ENCODE results near the gene CTSW.
A peak's percentile ranks its signal among the peaks of the same experiment; 100 is the strongest.

Gene CTSW

DNA sequence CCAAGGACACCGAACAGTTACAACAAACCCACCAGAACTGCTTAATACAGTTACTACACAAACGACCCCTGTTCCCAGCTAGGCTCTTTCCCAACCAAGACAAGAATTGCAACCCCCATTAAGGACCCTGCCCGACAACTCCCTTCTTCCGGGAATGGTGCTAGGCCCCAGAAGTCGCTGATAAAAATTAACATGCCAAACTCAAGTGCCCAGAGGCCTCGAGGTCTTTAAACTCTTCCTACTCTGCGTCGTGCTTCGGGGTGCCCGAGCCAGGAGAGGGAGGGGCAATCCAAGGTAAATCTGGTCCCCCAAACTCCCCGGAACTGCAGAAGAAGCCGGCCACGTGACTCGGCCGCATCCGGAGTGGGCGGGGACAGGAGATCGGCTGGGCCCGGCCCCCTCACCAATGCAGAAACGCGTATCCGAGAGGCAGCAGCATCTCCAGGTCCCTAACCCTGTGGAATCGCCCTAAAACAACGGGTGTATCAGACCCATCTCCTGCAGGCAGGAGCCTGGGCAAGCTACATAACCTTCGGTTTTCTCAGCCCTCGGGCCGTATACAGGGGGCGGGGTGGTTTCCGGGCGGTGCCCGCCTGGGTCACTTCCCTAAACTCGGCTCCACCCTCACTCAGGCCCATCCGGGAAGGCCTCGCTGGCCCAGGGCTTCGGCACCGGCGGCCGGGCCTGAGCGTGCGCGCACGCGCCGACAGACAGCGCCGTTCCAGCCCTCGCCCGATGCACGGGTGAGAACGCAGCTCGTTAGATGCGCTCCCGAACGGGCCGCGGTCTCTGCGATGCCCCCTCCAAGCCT is 22.7 kb upstream of the CTSW start:
- DNase-seq (ENCODE audit: low read depth, low spot score): no peak

DNA sequence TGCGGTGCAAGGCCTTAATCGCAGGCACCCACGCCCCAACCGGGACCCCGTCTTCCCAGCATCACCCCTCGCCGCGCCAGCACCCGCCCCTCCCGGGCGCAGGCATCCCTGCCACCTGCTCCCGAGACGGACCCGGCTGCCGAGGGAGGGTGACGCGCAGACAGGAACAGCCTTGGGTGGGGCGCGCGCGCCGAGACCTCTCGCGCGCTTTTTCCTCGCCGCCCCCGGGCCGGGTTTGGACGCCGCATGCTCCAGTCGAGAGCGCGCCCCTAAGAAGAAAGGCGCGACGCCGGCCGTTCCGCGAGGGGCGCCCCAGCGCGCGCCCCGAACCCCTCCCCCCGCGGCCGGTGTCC is 22.2 kb upstream of the CTSW start:
- no peak for DNase-seq (ENCODE audit: low read depth, low spot score)

DNA sequence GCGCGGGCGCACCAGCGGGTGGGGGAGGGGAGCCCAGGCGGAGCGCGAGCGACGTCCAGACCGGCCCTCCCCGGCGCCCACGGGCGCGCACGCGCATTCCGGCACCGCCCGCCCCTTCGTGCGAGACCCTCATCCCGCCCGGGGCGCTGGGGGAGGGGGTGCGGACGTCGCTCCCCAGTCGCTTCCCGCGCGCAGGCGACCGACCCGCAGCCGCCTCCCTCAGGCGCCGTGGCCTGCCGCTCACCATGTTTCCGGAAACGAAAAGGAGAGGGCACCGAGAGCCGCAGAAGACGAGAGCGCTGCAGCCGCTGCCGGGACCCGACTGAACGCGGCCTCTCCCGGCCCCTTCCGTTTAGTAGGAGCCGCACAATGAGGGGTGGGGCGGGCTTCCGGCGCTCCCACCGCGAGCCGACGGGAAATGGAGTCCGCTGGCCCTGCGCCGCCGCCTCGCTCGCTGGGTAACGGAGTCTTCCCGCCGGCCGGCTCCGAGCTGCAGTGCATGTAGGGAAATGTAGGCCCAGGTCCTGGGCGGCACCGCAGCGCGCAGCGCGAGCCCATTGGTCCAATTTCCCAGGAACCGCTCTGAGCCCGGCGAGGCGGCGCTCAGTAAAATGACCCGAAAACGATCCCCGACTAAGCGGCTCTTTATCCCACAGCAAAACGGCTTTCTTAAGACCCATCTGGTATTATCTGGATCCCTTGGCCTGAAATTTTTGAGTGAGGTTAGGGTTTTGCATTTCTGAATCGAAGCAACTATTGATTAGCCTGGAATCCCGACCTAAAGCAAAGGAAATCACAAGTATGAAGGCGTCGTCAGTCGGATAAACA is 21.6 kb upstream of the CTSW start, which contains the start of gene CFL1:
TSS of gene CFL1 (minus strand) at position 328 of the 828 bp plus-strand sequence. CDS start at position 247, 81 bp downstream.
- DNase-seq (ENCODE audit: low read depth, low spot score): no peak

DNA sequence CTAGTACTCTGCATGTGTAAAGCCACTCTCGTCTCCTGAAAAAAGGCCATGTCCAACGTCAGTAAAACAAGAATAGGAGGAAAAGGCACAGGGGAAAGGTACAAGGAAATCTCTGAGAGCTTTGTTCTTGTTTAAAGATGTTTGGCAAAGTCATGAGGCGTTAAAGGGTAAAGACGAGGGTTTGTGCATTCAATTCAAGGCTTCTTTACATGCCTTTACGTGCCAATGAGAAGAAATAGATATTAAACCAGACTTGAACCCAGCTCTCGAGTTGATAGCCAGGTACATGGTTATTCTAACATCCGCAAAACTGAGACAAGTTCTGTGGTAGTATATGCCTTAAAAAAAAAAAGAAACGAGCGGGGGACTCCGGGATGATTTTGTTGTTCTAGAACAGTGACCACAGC is 21.0 kb upstream of the CTSW start:
- no peak for DNase-seq (ENCODE audit: low read depth, low spot score)

DNA sequence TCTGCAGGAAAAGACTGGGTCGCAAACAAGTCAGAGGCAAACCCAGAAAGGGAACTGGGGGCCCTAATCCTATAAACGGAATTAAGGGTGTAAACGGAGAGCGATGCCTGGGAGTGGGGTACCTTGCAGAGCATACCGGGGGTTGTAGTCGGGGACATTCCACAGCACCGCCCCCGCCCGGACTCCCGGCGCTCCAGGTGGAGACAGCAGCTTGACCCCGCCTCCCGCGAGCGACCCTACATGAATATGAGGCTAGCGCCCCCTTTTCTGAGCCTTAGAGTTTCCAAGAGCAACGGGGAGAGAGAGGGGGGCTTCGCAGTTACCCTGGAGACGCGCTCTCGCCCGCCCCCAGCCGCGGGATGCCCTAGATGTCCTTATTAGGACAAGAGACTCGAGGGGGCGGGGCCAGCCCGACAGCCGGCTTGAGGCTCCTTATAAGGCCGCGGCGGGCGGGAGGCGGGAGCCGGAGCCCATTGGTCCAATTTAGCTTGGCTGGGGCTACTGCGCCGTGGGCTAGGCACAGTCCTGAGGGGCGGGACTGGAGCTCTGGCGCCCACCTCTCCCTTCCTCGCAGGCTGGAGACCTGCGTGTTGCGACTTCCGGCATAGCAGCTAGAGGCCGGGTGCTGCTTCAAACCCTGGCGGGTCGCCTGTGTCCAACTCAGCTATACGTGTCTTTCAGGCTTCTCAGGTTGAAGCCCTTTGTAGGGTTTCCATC is 20.4 kb upstream of the CTSW start:
- peak; percentile 95 for DNase-seq (ENCODE audit: low read depth, low spot score)

DNA sequence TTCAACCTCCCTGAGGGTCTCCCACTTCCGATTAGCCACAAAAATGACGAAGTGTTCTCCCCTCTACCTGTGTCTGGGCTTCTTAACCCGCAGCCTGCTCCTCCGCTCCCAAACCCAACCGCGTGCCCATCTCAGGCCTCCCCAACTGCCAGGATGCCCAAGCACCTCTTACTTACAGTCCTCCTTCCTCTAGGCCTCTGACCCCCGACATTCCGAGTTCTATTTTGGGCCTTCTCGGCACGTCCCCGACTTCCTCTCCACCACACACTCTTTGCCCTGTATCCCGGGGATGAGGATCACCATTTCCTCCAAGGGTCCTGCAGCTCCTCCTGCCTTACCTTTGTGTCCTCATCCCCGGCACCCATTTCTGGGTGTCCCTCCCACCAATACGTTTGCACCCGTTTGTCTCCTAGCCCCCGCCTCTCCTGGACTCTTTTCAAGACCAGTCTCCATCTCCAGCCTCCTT is 19.8 kb upstream of the CTSW start:
- DNase-seq (ENCODE audit: low read depth, low spot score): no peak

DNA sequence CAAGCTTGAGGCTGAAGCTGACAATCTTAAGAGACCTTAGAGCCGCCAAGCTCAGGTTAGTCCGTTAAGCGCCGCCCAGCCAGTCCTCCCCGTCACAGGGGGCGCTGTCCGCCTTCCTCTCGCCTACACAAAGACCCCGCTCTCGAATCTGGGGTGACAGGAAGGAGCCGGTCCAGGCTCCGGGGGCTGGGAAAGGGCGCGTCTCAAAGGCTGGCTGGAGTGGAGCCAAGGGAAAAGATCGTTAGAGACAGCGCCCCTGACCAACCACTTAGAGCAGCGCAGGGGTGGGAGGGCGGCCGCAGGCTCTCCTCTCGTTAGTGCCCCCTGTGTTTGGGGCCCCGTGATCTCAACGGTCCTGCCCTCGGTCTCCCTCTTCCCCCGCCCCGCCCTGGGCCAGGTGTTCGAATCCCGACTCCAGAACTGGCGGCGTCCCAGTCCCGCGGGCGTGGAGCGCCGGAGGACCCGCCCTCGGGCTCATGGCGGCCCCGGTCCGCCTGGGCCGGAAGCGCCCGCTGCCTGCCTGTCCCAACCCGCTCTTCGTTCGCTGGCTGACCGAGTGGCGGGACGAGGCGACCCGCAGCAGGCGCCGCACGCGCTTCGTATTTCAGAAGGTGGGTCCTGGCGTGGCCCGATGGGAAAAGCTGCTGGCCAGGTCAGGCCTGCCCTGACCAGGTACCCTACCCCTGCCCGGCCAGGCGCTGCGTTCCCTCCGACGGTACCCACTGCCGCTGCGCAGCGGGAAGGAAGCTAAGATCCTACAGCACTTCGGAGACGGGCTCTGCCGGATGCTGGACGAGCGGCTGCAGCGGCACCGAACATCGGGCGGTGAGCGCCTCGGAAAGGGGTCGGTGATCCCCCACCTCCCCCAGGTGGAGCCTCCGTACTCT is 19.1 kb upstream of the CTSW start, which contains the start of gene MUS81:
TSS of gene MUS81 (plus strand) at position 156 of the 887 bp plus-strand sequence. CDS start at position 477, 321 bp downstream.
- DNase-seq (ENCODE audit: low read depth, low spot score): peak; percentile 90

DNA sequence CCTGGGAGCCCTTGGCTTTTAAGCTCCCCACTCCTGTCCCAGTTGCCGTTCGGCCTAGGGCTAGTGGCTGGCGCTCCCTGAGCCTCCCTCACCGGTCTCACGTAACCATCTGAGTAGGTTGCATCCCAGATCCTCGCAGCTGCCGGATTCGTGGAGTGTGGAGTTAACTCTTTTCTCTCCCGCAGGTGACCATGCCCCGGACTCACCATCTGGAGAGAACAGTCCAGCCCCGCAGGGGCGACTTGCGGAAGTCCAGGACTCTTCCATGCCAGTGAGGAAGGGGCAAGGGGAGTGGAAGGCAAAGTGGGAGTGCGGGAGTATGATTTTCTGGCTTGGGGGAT is 18.5 kb upstream of the CTSW start:
- no peak for DNase-seq (ENCODE audit: low read depth, low spot score)

DNA sequence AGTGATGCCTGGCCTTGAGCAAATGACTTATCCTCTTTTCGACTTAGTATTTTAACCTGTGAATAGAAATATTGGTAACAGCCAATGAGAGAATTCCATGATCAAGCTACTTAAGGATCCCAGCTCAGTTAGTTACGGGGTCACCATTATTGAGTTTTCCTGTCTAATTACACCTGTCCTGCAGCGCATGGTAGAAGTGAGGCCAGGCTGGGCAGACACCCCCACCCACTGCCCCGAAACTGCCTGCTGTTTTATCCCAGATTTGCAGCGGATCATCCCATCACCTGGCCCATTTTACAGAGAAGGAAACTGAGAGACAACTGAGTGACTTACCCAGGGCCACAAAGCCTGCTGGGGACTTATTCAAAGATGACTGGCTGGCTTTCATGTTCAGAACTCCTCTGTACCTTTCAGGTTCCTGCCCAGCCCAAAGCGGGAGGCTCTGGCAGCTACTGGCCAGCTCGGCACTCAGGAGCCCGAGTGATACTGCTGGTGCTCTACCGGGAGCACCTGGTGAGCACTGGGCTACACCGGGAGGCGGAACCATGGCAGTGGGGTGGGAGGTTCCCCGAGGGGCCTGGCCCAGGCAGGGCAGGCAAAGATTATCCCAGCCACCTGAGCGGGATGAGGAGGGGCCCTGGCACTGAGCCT is 18.0 kb upstream of the CTSW start:
- DNase-seq (ENCODE audit: low read depth, low spot score): no peak

DNA sequence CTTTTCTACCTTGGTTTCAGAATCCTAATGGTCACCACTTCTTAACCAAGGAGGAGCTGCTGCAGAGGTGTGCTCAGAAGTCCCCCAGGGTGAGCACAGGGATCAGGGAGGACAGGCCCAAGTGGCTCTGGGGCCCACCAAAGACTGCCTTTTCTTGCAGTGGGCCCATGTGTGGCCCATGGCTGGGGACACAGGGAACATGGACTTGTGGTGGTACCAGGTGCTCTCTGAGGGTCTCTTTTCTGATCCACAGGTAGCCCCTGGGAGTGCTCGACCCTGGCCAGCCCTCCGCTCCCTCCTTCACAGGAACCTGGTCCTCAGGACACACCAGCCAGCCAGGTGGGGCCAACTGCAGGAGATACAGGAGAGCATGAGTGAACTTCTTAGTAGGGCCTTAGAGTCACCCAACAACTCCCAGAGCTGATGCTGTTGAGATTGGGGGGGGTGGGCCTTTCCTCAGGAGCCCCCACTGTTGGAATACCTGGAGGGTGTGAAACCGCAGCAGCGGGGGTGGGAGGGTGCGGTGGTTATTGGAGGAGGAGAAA is 17.4 kb upstream of the CTSW start:
- DNase-seq (ENCODE audit: low read depth, low spot score): no peak

DNA sequence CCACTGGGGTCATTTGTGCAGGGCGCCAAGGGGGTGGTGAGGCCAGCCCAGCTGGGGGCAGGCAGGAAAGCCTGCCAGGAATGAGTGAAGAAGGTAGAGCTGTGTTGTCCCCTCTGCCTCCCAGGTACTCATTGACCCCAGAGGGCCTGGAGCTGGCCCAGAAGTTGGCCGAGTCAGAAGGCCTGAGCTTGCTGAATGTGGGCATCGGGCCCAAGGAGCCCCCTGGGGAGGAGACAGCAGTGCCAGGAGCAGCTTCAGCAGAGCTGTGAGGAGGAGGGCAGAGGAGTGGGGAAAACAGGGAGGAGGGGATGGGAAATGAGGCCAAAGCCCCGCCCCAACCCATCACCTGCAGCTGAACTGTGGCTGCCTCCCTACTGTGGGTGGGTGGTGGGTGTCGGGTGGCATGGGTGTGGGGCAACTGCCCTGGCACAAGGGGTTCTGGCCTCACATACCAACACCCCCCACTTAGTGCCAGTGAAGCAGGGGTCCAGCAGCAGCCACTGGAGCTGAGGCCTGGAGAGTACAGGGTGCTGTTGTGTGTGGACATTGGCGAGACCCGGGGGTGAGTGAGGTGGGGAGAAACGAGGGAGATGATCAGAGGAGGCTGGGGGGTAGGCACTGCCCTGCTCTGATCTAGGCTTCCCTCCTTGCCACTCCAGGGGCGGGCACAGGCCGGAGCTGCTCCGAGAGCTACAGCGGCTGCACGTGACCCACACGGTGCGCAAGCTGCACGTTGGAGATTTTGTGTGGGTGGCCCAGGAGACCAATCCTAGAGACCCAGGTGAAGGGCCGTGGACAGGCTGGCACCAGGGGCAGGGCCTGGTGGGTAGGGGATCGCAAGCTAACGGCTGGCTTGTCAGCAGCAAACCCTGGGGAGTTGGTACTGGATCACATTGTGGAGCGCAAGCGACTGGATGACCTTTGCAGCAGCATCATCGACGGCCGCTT is 16.4 kb upstream of the CTSW start:
- no peak for DNase-seq (ENCODE audit: low read depth, low spot score)

DNA sequence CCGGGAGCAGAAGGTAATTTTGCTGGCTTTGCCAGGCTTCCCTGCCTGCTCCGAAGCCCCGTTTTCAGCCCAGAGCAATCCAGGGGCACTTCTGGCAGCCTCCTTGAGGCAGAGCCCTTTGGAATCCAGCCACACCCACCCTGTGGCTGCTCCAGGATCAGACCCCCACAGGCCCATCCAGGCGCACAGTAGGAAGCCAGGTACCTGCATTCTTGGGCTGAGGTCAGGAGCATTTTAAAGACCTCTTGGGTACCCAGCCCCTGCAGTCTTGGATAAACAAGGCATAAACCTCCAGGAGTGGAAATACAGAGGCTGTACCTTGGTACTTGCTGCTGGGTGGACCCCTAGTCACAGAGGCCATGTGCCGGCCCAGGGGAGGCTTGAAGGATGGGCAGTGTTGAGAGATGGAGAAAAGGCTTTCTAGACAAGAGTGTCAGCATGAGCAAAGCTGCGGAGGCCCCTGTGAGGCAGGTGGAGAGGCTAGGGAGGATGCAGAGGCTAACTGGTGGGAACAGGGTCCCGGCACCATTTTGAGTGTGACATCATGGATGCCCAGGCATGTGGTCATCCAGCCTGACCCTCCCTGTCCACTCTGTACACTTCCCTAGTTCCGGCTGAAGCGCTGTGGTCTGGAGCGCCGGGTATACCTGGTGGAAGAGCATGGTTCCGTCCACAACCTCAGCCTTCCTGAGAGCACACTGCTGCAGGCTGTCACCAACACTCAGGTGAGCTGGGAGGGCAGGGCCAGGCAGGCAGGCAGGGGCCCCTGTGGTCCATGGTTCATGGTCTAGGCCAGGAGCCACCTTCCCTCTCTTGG is 15.5 kb upstream of the CTSW start:
- no peak for DNase-seq (ENCODE audit: low read depth, low spot score)

DNA sequence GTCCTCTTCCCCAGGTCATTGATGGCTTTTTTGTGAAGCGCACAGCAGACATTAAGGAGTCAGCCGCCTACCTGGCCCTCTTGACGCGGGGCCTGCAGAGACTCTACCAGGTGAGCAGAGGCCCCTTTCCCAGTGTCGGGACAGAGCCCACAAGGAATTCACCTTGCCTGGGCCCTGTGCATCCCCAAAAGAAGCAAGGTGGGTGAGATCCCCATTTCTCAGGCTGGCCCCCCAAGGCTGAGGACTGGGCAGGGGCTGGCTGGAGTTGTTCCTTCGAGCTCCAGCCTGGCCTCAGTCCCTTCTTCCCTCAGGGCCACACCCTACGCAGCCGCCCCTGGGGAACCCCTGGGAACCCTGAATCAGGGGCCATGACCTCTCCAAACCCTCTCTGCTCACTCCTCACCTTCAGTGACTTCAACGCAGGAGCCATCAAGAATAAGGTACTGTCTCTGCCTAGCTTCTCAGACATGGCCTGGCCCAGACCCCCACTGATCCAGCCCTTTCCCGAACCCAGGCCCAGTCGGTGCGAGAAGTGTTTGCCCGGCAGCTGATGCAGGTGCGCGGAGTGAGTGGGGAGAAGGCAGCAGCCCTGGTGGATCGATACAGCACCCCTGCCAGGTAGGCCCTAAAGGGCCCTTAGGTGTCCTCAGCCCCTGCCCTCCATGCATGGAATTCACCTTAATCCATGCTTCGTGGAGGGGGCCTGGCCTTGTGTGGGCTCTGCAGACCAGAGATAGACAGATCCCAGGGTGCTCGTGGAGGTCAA is 14.7 kb upstream of the CTSW start:
- DNase-seq (ENCODE audit: low read depth, low spot score): no peak

DNA sequence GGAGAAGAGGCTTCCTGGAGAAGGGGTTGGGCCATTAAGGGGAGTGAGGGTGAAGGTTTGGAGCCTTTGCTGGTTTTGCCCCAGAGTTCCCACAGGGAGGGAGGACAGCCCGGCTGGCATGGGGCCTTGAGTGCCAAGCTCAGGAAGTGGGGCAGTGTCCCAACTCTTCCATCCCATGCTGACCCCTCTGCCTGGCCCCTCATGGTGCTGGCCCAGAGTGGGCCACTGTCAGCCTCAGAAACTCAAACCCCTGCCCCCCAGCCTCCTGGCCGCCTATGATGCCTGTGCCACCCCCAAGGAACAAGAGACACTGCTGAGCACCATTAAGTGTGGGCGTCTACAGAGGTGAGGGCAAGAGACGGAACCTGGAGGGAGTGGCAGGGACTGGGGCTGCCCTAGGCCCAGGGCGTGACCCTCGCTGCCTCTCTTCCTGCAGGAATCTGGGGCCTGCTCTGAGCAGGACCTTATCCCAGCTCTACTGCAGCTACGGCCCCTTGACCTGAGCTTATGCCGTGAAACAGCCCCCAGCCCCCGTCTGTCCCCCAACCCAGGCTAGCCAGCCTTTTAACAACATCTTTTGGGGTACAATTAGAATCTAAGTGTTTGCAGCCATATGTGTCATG is 14.0 kb upstream of the CTSW start:
- no peak for DNase-seq (ENCODE audit: low read depth, low spot score)

DNA sequence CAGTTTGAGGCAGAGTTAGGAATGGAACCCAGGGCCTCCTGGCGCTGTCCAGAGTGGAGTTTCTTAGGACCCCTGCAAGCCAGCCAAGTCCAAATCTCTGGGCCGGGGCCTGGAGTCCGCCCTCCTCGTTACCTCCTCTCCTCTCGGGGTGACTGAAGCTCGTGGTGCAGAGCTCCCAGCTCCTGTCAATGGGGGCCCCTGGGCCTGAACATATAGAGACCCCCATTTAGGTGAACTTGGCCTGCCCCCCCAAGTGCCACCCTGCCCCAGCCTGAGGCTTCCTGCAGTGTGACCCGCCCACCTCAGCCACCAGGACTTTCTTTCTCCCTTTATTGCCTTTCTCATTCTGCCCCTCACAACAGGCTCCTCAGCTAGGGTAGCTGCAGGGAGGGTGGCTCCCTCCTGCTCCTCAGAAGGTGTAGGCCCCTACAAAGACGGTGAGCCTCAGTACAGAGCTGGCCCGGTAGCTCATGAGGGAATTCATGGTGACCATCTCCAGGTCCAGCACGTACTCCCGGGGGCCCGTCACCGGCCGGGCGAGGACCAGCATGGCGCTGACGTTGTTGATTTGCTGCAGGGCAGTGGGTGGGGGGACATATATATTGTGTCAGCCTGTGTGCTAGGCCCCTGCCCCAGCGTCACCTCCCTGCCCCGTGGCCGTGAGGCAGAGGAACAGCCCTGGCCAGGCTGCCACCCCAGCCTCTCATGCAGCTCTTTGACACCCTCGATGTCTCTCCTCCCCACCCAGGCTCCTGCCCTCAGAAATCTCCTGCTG is 12.9 kb upstream of the CTSW start:
- no peak for DNase-seq (ENCODE audit: low read depth, low spot score)

Measured in iPS DF 19.7 (cell line).